Tibial nerve (tissue), 4 donors: ENCODE data around the gene TMEM178B. TPM values are rescaled to one million over a fixed set of nuclear protein-coding genes. Genes with fewer than 3 reads are reported as not detected.

Experiments
- DNase-seq, 2 donors: peaks; one replicate each; pipeline ENCODE4 v3.0.0-alpha.2; 2019; ENCODE audit warnings: low spot score in 2 of 2
- H3K27ac ChIP-seq, 4 donors: fragments of 200-600 bp; sonication (generic) in 3 of 4; one replicate each; pipeline ENCODE4 v1.5.1; 2017 to 2019; ENCODE audit warnings: mild to moderate bottlenecking in 1 of 4
- H3K27me3 ChIP-seq, 2 donors: fragments of 200-600 bp; sonication (generic) in 1 of 2; one replicate each; pipeline versions ENCODE4 v1.5.1 to v1.6.0; 2017 to 2019
- H3K36me3 ChIP-seq, 3 donors: fragments of 200-600 bp; sonication (generic); one replicate each; pipeline ENCODE4 v1.5.1; 2018 to 2019
- H3K4me1 ChIP-seq, 4 donors: fragments of 200-600 bp; sonication (generic) in 3 of 4; one replicate each; pipeline ENCODE4 v1.5.1; 2017 to 2019
- H3K4me3 ChIP-seq, 4 donors: fragments of 200-600 bp; sonication (generic) in 3 of 4; one replicate each; pipeline ENCODE4 v1.5.1; 2017 to 2019; ENCODE audit warnings: mild to moderate bottlenecking in 1 of 4, moderate library complexity in 1 of 4
- H3K9me3 ChIP-seq, 4 donors: fragments of 200-600 bp; sonication (generic) in 3 of 4; one replicate each; pipeline ENCODE4 v1.5.1; 2017 to 2019
- EP300 ChIP-seq, 2 donors: sonication (generic); formaldehyde crosslinking; IDR thresholded peaks; one replicate each; pipeline ENCODE4 v1.6.1; 2017; ENCODE audit warnings: antibody characterized with exemption in 2 of 2, mild to moderate bottlenecking in 1 of 2
- POLR2A ChIP-seq, 2 donors: fragments of 450-650 bp; IDR thresholded peaks; one replicate each; pipeline ENCODE4 v1.6.1; 2017; ENCODE audit warnings: antibody characterized with exemption in 2 of 2, mild to moderate bottlenecking in 2 of 2, moderate library complexity in 2 of 2
- WGBS, 2 donors: methylation state at CpG; one replicate each; pipeline ENCODE4 v1.1.5; 2018; 5-methylcytosine and 5-hydroxymethylcytosine counted together
- total RNA-seq, 4 donors: library from RNA; depleted of rRNA; stranded (reverse); fragments of >200 nt; gene quantifications; one replicate each; pipeline ENCODE4 v1.1.0, GENCODE V29; 2016
- TF ChIP-seq, protein P1 (sequence below), 5 experiments: fragments of 200-600 bp in 3 of 5; fragments of 450-650 bp in 2 of 5; sonication (generic) in 3 of 5; IDR thresholded peaks; one replicate each; pipeline ENCODE4 v1.5.1; 2016 to 2019; ENCODE audit warnings: antibody characterized with exemption in 5 of 5, mild to moderate bottlenecking in 3 of 5, moderate library complexity in 2 of 5

Gene TMEM178B
- total RNA-seq, 4 donors from 2014 or later = 0.30 to 0.78 (median 0.53) TPM

DNA sequence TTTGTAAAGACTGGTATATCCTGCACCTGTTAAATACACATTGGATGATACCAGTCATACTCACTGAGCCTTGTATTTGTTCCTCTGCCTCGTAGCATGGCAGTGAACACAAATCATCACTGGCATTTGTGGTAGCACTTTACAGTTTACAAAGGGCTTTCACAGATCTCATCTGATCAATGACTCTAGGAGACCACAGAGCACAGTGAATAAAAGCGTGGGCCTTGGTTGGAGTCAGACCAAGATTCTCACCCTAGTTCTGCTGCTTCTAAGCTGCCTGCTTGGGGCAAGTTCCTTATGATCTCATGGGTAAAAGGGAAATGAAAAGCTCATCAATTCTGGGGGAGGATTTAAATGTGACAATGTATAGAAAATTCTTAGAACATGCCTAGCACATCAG, 347.4 kb downstream of the TMEM178B start:
- Histone ChIP-seq H3K27me3 (no peaks in the 10 kb centered on the region), H3K4me3 (no peak overlapping the region), H3K36me3 (no peaks in the 10 kb centered on the region), H3K9me3 (peaks cover 0 to 3% (median 0%) of the 10 kb centered on the region in 4 donors), H3K27ac (no peak overlapping the region), H3K4me1 (no peaks in the 10 kb centered on the region)
- WGBS, 2 donors = 44 to 74% methylated on average over 2 of the region's 2 CpGs
- TF ChIP-seq EP300 (IDR thresholded peaks at IDR 0.05) (no peak), POLR2A (IDR thresholded peaks at IDR 0.05) (no peak)
- TF ChIP-seq, protein P1, sequence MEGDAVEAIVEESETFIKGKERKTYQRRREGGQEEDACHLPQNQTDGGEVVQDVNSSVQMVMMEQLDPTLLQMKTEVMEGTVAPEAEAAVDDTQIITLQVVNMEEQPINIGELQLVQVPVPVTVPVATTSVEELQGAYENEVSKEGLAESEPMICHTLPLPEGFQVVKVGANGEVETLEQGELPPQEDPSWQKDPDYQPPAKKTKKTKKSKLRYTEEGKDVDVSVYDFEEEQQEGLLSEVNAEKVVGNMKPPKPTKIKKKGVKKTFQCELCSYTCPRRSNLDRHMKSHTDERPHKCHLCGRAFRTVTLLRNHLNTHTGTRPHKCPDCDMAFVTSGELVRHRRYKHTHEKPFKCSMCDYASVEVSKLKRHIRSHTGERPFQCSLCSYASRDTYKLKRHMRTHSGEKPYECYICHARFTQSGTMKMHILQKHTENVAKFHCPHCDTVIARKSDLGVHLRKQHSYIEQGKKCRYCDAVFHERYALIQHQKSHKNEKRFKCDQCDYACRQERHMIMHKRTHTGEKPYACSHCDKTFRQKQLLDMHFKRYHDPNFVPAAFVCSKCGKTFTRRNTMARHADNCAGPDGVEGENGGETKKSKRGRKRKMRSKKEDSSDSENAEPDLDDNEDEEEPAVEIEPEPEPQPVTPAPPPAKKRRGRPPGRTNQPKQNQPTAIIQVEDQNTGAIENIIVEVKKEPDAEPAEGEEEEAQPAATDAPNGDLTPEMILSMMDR (IDR thresholded peaks at IDR 0.05) = no peak
- DNase-seq = no peak

DNA sequence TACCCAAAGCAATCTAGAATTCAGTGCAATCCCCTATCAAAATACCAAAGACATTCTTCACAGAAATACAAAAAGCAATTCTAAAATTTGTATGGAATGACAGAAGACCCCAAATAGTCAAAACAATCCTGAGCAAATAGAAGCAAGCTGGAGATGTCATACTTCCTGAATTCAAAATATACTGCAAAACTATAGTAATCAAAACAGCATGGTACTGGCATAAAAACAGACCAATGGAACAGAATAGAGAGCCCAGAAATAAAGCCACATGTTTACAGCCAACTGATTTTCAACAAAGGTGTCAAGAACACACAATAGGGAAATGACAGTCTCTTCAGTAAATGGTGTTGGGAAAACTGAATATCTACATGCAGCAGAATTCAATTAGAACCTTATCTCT, 353.3 kb downstream of the TMEM178B start:
- Histone ChIP-seq H3K4me1 (no peaks in the 10 kb centered on the region), H3K27me3 (no peaks in the 10 kb centered on the region), H3K36me3 (no peaks in the 10 kb centered on the region), H3K4me3 (no peak overlapping the region), H3K9me3 (peaks cover 0 to 16% (median 2%) of the 10 kb centered on the region in 4 donors), H3K27ac (no peak overlapping the region)
- TF ChIP-seq POLR2A (IDR thresholded peaks at IDR 0.05) (no peak), EP300 (IDR thresholded peaks at IDR 0.05) (no peak)
- TF ChIP-seq, protein P1 (IDR thresholded peaks at IDR 0.05) = no peak
- no peak for DNase-seq

DNA sequence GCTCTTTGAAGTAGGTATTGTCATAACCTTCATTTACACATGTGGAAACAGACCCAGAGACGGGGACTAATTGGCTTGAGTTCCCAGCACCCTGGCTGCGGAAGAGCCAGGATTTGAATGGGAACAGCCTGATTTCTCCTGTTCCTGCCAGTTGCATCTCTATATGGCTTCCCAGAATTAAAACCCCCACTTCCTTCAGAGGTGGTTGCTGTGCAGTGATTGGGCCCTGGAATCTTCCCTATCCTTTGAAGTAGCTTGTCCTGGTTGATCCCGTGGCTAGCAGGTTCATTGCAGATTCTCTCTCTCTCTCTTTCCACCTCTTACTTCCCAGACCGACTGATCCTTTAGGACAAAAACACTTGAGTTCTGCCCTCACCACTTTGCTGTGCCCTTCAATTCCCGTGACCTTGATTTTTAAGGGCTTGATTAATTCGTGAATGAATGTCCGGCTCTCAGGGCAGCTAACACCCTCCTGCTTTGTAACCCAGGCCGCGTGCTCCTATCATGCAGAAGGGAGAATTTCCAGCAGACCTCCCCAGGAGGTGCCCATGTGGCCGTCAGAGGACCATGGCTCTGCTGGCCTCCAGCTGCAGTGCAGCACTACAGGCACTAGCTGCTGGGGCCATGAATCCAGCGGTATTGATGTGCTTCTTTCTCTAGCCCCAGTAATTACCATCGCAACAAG, 356.7 kb downstream of the TMEM178B start:
- WGBS, 2 donors = 44 to 53% methylated on average over 12 of the region's 12 CpGs
- Histone ChIP-seq H3K27me3 (no peaks in the 10 kb centered on the region), H3K36me3 (no peaks in the 10 kb centered on the region), H3K4me1 (peaks cover 0 to 17% (median 0%) of the 10 kb centered on the region in 4 donors), H3K27ac (no peak overlapping the region), H3K4me3 (no peak overlapping the region), H3K9me3 (peaks cover 0 to 16% (median 2%) of the 10 kb centered on the region in 4 donors)
- TF ChIP-seq EP300 (IDR thresholded peaks at IDR 0.05) (no peak), POLR2A (IDR thresholded peaks at IDR 0.05) (no peak)
- TF ChIP-seq, protein P1 (IDR thresholded peaks at IDR 0.05) = no peak
- DNase-seq = no peak

DNA sequence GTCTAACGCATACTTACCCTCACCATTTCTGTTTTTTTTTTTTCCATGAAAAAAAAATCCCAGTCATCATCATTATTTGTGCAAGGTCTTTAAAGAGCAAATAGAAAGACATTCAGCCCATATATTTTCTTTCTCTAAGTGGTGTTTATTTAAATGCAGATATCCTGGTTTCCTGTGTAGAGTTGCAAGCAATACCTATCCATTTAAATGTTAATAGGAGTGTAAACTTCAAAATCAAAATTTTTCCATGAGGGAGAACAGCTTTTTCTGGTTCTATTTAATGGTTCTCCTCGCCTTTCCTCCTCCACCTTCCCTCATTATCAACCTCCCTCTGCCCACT, 357.2 kb downstream of the TMEM178B start:
- Histone ChIP-seq H3K4me1 (peaks cover 0 to 17% (median 0%) of the 10 kb centered on the region in 4 donors), H3K9me3 (peaks cover 0 to 15% (median 2%) of the 10 kb centered on the region in 4 donors), H3K36me3 (no peaks in the 10 kb centered on the region), H3K27me3 (no peaks in the 10 kb centered on the region), H3K4me3 (no peak overlapping the region), H3K27ac (no peak overlapping the region)
- TF ChIP-seq POLR2A (IDR thresholded peaks at IDR 0.05) (no peak), EP300 (IDR thresholded peaks at IDR 0.05) (no peak)
- TF ChIP-seq, protein P1 (IDR thresholded peaks at IDR 0.05) = no peak
- 67 to 81% methylated on average over 2 of the region's 2 CpGs for WGBS, 2 donors
- no peak for DNase-seq

DNA sequence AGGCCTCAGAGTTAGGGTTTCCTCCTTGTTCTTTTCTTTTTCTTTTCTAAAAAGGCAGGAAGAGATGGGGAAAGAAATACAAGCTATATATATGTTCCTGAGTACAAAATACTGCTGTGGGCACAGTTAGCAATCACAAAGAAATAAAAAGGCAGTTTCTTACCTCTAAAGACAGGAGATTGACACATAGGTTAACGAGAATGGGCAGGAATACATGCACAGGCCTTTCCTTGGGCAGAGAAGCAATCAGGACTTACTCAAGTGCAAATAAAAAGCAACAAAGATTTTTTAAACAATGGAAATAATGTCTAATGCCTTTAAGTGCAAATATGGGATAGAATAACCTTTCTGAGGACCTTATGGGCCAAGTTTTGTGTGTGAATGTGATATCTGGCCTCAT, 357.8 kb downstream of the TMEM178B start:
- H3K27ac ChIP-seq = no peak overlapping the region
- DNase-seq = no peak
- H3K36me3 ChIP-seq = no peaks in the 10 kb centered on the region
- 96% methylated on average over 1 of the region's 1 CpG for WGBS, 2 donors
- TF ChIP-seq POLR2A (IDR thresholded peaks at IDR 0.05) (no peak), EP300 (IDR thresholded peaks at IDR 0.05) (no peak)
- TF ChIP-seq, protein P1 (IDR thresholded peaks at IDR 0.05) = no peak
- no peak overlapping the region for H3K4me3 ChIP-seq
- H3K27me3 ChIP-seq = no peaks in the 10 kb centered on the region
- H3K4me1 ChIP-seq = peaks cover 0 to 17% (median 0%) of the 10 kb centered on the region in 4 donors
- peaks cover 0 to 8% (median under 1%) of the 10 kb centered on the region in 4 donors for H3K9me3 ChIP-seq
